Endothelial cell of umbilical vein (primary cell): ENCODE data around the gene SUCLG1. TPM values are rescaled to one million over a fixed set of nuclear protein-coding genes. Genes with fewer than 3 reads are reported as not detected.

Experiments used
- BruUV-seq: library from RNA; stranded (reverse); fragments of 400-500 nt; replicated peaks from 2 replicates; lab custom pipeline; 2021; lab: Mats Ljungman, UMichigan
- CTCF ChIA-PET: fragments of 300-600, 350-600 bp; sonication (Branson Sonifier 250); formaldehyde crosslinking; loops from one replicate; lab custom pipeline; 2021; ENCODE audit warnings: antibody characterized with exemption, inconsistent platforms; lab: Charles Lee
- POLR2A ChIA-PET: fragments of 300-600, 350-600 bp; sonication (Branson Sonifier 250); formaldehyde crosslinking; loops from one replicate; lab custom pipeline; 2021; ENCODE audit warnings: antibody characterized with exemption, inconsistent platforms; lab: Charles Lee
- DNase-seq: peaks from one replicate; pipeline ENCODE4 v3.0.0-alpha.2; 2011; ENCODE audit warnings: low read depth, low spot score
- FAIRE-seq: peaks from 2 replicates; lab custom pipeline; 2011; peaks lifted over from hg19 to GRCh38; lab: Jason Lieb, UNC
- H2AFZ ChIP-seq: 2 replicates; pipeline ENCODE4 v1.6.0; 2012; ENCODE audit warnings: low read depth, low read length, control low read depth, inconsistent platforms
- H3K27ac ChIP-seq: 2 replicates; pipeline ENCODE4 v1.5.1; 2011; ENCODE audit warnings: low read depth, mild to moderate bottlenecking, control low read depth, low read length, moderate library complexity; ENCODE audit not compliant: insufficient read depth
- H3K27me3 ChIP-seq, 2 experiments: 2 replicates each; pipeline versions ENCODE4 v1.6.0 to v1.6.1; 2011; ENCODE audit warnings: low read length in 2 of 2, mixed read lengths in 1 of 2; ENCODE audit not compliant: control insufficient read depth in 2 of 2, insufficient read depth in 2 of 2
- H3K36me3 ChIP-seq, 2 experiments: 2 replicates in 1 of 2; 3 replicates in 1 of 2; pipeline ENCODE4 v1.5.1; 2011; ENCODE audit warnings: low read length in 2 of 2, mild to moderate bottlenecking in 1 of 2, moderate library complexity in 1 of 2; ENCODE audit not compliant: control insufficient read depth in 2 of 2, insufficient read depth in 2 of 2; ENCODE audit errors: extremely low read depth in 1 of 2
- H3K4me1 ChIP-seq: 3 replicates; pipeline ENCODE4 v1.5.1; 2011; ENCODE audit warnings: mild to moderate bottlenecking, low read length; ENCODE audit not compliant: control insufficient read depth, insufficient read depth; ENCODE audit errors: extremely low read depth
- H3K4me2 ChIP-seq: 2 replicates; pipeline ENCODE4 v1.6.1; 2011; ENCODE audit warnings: low read length, control low read depth, mixed read lengths; ENCODE audit not compliant: insufficient read depth
- H3K4me3 ChIP-seq, 3 experiments: fragments of 200-600 bp in 1 of 3; sonication (generic), shearing (Covaris generic) in 1 of 3; replicated peaks in 1 of 3; 2 replicates each; pipeline ENCODE4 v1.5.1; 2011 to 2016; ENCODE audit warnings: control low read depth in 3 of 3, low read length in 3 of 3, mild to moderate bottlenecking in 2 of 3, inconsistent platforms in 1 of 3, low read depth in 1 of 3, moderate library complexity in 1 of 3; ENCODE audit not compliant: insufficient read depth in 1 of 3
- H3K79me2 ChIP-seq: 2 replicates; pipeline ENCODE4 v1.6.0; 2012; ENCODE audit warnings: low read length, inconsistent platforms; ENCODE audit not compliant: control insufficient read depth, insufficient read depth
- H3K9ac ChIP-seq: replicated peaks from 2 replicates; pipeline ENCODE3; 2011; ENCODE audit warnings: low read length, control low read depth; ENCODE audit not compliant: insufficient read depth; ENCODE audit errors: extremely low read depth
- H3K9me1 ChIP-seq: replicated peaks from 3 replicates; pipeline ENCODE4 v1.6.0; 2011; ENCODE audit warnings: mild to moderate bottlenecking, low read length; ENCODE audit not compliant: control insufficient read depth, insufficient read depth; ENCODE audit errors: extremely low read depth
- H3K9me3 ChIP-seq: replicated peaks from 2 replicates; pipeline ENCODE4 v1.5.1; 2012; ENCODE audit warnings: low read length, inconsistent platforms; ENCODE audit not compliant: control insufficient read depth, insufficient read depth
- H4K20me1 ChIP-seq: replicated peaks from 2 replicates; pipeline ENCODE3; 2011; ENCODE audit warnings: mild to moderate bottlenecking, low read length; ENCODE audit not compliant: control insufficient read depth, insufficient read depth; ENCODE audit errors: extremely low read depth
- EZH2 ChIP-seq: IDR thresholded peaks from 2 replicates; pipeline ENCODE4 v1.6.1; 2012; ENCODE audit warnings: borderline replicate concordance, low read depth, mild to moderate bottlenecking, moderate library complexity, low read length, inconsistent platforms; ENCODE audit not compliant: severe bottlenecking
- JUN ChIP-seq: IDR thresholded peaks from 2 replicates; pipeline ENCODE4 v1.6.1; 2011; ENCODE audit warnings: borderline replicate concordance, low read depth; ENCODE audit not compliant: insufficient read length, insufficient read depth
- MYC ChIP-seq: IDR thresholded peaks from one replicate; pipeline ENCODE4 v1.6.1; 2011; ENCODE audit warnings: mild to moderate bottlenecking, low read depth, low read length
- POLR2AphosphoS5 ChIP-seq: IDR thresholded peaks from 2 replicates; pipeline ENCODE4 v1.6.1; 2012; ENCODE audit warnings: low read depth, mild to moderate bottlenecking, control low read depth, low read length, moderate library complexity; ENCODE audit not compliant: insufficient read depth
- dilution Hi-C: fragments of 300-500 bp; cut with MboI; formaldehyde crosslinking; loops from one replicate; pipeline ENCODE4 v1.15.0; 2019; ENCODE audit warnings: low sequenced_read_pairs; ENCODE audit not compliant: extremely low pct_ligation_motif_present
- intact Hi-C: fragments of 100-400 bp; cut with micrococcal nuclease; formaldehyde crosslinking; loops from one replicate; pipeline ENCODE4 v1.10.0; 2022
- polyA plus RNA-seq, 4 experiments: library from polyadenylated mRNA; depleted of rRNA in 3 of 4; stranded (reverse) in 3 of 4; unstranded in 1 of 4; fragments of >200 nt; gene quantifications; 2 replicates each; pipeline versions ENCODE4 v1.2.1 to v1.2.3, GENCODE V29; 2011 to 2012; ENCODE audit warnings: missing spikeins in 1 of 4
- total RNA-seq: library from RNA; stranded (reverse); gene quantifications from 2 replicates; pipeline ENCODE4 v1.2.3, GENCODE V29; 2021
- TF ChIP-seq, protein P1 (sequence below), 2 donors: IDR thresholded peaks; 1 replicate in 1 of 2; 2 replicates in 1 of 2; pipeline ENCODE4 v1.5.1; 2011; ENCODE audit warnings: low read length in 2 of 2, mild to moderate bottlenecking in 2 of 2, moderate library complexity in 2 of 2, control low read depth in 1 of 2, inconsistent platforms in 1 of 2, low read depth in 1 of 2; ENCODE audit not compliant: insufficient read depth in 1 of 2; ENCODE audit errors: extremely low read depth in 1 of 2
- TF ChIP-seq, protein P2 (sequence below): IDR thresholded peaks from 2 replicates; pipeline ENCODE4 v1.6.1; 2011; ENCODE audit not compliant: insufficient read depth, insufficient read length

The SUCLG1 gene
- total and polyA plus RNA-seq, 2 donors (not counting 3 experiments of a cell fraction or from before 2014, with no cell fraction given), result 31.7 to 59.2 TPM

DNA sequence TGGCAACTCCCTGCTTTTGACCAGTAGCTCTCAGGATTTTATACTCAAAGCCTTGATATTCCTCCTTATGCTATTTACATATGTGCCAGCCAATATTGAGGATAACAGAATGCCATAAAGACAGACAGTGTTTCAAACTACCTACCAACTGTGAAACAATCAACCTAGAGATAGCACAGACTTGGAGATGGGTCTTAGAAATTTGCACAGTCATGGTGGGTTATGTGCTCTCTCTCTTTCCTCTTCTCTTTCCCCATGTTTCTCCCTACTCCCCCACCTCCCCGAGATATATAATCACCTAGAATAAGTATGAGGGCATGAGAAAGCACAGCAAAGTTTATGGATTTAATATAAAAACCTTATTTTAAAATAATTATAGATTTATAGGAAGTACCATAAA is 24.2 kb upstream of the SUCLG1 start:
- no peaks in the 10 kb centered on the region for H4K20me1 ChIP-seq
- H2AFZ ChIP-seq, result no peak overlapping the region
- H3K4me3 ChIP-seq, result no peak overlapping the region
- no peaks in the 10 kb centered on the region for H3K4me1 ChIP-seq
- no peaks in the 10 kb centered on the region for H3K9me3 ChIP-seq
- dilution Hi-C loops (no loop called here), intact Hi-C loops (no loop called here)
- TF ChIP-seq, protein P1, sequence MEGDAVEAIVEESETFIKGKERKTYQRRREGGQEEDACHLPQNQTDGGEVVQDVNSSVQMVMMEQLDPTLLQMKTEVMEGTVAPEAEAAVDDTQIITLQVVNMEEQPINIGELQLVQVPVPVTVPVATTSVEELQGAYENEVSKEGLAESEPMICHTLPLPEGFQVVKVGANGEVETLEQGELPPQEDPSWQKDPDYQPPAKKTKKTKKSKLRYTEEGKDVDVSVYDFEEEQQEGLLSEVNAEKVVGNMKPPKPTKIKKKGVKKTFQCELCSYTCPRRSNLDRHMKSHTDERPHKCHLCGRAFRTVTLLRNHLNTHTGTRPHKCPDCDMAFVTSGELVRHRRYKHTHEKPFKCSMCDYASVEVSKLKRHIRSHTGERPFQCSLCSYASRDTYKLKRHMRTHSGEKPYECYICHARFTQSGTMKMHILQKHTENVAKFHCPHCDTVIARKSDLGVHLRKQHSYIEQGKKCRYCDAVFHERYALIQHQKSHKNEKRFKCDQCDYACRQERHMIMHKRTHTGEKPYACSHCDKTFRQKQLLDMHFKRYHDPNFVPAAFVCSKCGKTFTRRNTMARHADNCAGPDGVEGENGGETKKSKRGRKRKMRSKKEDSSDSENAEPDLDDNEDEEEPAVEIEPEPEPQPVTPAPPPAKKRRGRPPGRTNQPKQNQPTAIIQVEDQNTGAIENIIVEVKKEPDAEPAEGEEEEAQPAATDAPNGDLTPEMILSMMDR (IDR thresholded peaks at IDR 0.05; ENCODE audit: extremely low read depth in 1 of 2, insufficient read depth in 1 of 2, low read depth in 1 of 2, low read length in 2 of 2), result no peak
- TF ChIP-seq EZH2 (no peak), MYC (no peak), JUN (no peak), POLR2AphosphoS5 (no peak)
- TF ChIP-seq, protein P2, sequence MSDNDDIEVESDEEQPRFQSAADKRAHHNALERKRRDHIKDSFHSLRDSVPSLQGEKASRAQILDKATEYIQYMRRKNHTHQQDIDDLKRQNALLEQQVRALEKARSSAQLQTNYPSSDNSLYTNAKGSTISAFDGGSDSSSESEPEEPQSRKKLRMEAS, result no peak
- FAIRE-seq (no peak), DNase-seq (no peak)
- peaks cover 0 to 3% of the 10 kb centered on the region in 2 experiments for H3K27me3 ChIP-seq
- H3K79me2 ChIP-seq, result no peaks in the 10 kb centered on the region
- POLR2A ChIA-PET, result no interaction called here
- no peaks in the 10 kb centered on the region for H3K9me1 ChIP-seq
- H3K36me3 ChIP-seq, result no peaks in the 10 kb centered on the region
- H3K27ac ChIP-seq, result no peak overlapping the region
- H3K4me2 ChIP-seq, result no peak overlapping the region
- no peak overlapping the region for H3K9ac ChIP-seq
- no TSS peak for BruUV-seq
- CTCF ChIA-PET, result interaction anchor here (0.6 kb wide), 1 partner anchor 13 kb away, joined by 3 read pairs; no protein-coding TSS in a partner anchor
